ENCODE results near the gene ABL1.

DNA sequence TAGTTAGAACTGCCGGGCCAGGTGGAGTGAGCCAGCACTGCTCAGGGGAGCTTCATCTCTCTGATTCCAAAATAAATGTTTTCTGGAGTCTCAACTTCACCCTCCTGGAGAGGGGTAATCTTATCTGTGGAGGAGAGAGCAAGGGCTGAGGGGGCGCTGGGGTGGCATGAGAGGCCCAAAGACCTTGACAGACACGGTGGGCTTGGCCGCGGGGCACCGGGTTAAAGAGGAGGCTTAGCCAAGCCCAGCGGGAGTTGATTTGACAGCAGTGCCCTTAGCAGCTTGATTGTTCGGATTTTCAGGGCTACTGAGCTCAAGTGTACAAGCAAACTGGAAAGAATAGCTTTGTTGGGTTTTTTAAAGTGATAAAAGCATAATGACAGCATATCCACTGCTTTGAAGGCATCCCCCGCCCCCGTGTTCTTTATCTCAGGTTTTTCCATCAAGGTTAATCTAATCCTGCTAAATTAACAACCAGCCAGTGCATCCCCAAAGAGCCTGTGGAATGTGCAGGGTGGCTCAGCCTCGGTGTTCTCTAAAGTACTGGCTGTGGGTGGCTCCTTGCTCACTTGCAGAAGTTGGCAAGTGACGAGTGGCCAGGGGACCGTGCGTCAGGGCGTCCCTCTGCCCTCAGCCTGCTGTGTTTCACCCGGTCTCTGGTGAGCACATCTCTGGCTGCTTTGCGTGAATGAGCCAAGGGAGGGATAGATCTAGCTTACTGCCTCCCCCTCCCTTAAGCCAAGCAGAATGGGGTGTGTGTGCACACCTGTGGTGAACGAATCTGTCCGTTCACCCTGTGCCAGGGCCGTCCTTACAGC is 56.0 kb downstream of the ABL1 start:
- TF ChIP-seq CTCF (IDR thresholded peaks at IDR 0.05; ENCODE audit: insufficient read depth, low read length, poor library complexity, severe bottlenecking) = no peak
- TF ChIP-seq EZH2phosphoT487 (conservative IDR thresholded peaks at IDR 0.05; ENCODE audit: low read length) = no peak

Measured in SU-DHL-6 (cell line).